AG09309 (cell line): ENCODE data around the gene MVP.

Source experiments
- DNase-seq: peaks from one replicate; pipeline ENCODE4 v3.0.0-alpha.2; 2010; ENCODE audit warnings: low read depth
- H3K4me3 ChIP-seq: 2 replicates; pipeline ENCODE4 v1.5.1; 2011; ENCODE audit warnings: mild to moderate bottlenecking, low read depth, low read length, moderate library complexity; ENCODE audit not compliant: control insufficient read depth
- TF ChIP-seq, protein P1 (sequence below): IDR thresholded peaks from 2 replicates; pipeline ENCODE4 v1.5.1; 2011; ENCODE audit warnings: mild to moderate bottlenecking, low read depth, low read length, inconsistent platforms; ENCODE audit not compliant: insufficient read depth, control insufficient read depth; ENCODE audit errors: missing control alignments

Gene MVP

DNA sequence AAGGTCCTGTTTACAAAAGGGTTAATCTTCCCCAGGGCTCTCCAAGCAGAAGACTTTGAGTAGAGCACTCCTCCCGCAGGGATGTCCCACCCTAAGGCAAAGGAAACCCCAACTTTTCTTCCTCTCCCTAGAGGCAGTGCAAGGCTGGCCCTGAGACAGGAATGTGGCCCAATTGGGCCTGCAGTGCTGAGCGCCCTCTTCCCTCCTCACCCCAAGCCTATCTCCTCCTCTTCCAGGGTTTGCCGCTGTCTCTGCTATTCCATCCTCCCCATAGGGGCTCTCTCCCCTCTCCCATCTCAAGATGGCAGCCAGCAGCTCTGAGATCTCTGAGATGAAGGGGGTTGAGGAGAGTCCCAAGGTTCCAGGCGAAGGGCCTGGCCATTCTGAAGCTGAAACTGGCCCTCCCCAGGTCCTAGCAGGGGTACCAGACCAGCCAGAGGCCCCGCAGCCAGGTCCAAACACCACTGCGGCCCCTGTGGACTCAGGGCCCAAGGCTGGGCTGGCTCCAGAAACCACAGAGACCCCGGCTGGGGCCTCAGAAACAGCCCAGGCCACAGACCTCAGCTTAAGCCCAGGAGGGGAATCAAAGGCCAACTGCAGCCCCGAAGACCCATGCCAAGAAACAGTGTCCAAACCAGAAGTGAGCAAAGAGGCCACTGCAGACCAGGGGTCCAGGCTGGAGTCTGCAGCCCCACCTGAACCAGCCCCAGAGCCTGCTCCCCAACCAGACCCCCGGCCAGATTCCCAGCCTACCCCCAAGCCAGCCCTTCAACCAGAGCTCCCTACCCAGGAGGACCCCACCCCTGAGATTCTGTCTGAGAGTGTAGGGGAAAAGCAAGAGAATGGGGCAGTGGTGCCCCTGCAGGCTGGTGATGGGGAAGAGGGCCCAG is 7.3 kb upstream of the MVP start:
- H3K4me3 ChIP-seq = peak overlapping the region; percentile 68
- DNase-seq = no peak
- TF ChIP-seq, protein P1, sequence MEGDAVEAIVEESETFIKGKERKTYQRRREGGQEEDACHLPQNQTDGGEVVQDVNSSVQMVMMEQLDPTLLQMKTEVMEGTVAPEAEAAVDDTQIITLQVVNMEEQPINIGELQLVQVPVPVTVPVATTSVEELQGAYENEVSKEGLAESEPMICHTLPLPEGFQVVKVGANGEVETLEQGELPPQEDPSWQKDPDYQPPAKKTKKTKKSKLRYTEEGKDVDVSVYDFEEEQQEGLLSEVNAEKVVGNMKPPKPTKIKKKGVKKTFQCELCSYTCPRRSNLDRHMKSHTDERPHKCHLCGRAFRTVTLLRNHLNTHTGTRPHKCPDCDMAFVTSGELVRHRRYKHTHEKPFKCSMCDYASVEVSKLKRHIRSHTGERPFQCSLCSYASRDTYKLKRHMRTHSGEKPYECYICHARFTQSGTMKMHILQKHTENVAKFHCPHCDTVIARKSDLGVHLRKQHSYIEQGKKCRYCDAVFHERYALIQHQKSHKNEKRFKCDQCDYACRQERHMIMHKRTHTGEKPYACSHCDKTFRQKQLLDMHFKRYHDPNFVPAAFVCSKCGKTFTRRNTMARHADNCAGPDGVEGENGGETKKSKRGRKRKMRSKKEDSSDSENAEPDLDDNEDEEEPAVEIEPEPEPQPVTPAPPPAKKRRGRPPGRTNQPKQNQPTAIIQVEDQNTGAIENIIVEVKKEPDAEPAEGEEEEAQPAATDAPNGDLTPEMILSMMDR = no peak

DNA sequence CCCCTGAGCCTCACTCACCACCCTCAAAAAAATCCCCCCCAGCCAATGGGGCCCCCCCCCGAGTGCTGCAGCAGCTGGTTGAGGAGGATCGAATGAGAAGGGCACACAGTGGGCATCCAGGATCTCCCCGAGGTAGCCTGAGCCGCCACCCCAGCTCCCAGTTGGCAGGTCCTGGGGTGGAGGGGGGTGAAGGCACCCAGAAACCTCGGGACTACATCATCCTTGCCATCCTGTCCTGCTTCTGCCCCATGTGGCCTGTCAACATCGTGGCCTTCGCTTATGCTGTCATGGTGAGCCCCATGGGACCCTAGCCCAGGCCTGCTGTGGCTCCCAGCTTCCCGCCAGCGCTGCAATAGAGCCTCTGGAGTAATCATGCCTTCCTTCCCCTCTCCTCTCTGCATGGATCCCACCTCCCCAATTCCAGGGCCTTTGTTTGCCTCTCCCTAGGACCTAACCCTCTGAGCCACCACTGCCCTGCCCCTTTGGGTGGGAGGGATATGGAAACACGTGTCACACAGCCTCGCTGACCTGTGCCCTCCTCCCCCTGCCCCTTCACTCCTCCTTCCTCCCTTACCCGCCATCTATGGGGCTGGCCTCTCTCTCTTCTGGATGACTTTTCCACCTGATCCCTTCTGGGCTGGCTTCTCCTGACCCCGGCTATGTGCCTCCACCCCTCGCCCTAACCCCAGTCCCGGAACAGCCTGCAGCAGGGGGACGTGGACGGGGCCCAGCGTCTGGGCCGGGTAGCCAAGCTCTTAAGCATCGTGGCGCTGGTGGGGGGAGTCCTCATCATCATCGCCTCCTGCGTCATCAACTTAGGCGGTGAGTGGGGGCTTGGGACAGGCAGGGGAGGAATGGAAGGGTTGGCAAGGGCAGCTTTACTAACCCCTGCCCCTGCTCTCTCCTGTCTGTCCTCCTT is 6.4 kb upstream of the MVP start:
- H3K4me3 ChIP-seq = no peak overlapping the region
- TF ChIP-seq, protein P1 = no peak
- DNase-seq = no peak

DNA sequence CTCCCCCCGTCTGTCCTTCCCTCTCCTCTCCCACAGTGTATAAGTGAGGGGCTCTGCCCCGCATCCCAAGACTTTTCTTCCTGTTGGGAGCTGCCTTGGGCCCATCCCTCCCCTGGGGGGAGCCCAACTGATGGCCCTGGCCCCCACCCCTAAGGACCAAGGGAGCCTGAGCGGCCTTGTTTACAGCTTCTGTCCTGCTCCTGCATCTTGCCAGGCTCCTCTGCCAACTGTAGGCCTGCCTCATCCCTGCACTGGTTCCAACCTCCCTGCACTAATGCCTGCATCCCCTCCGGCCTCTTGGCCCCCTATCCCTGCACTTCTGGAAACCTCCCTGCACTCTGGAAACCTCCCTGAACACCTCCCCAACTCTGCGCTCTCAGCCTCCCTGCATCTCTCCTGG is 5.7 kb upstream of the MVP start:
- TF ChIP-seq, protein P1 = no peak
- DNase-seq = no peak
- H3K4me3 ChIP-seq = no peak overlapping the region

DNA sequence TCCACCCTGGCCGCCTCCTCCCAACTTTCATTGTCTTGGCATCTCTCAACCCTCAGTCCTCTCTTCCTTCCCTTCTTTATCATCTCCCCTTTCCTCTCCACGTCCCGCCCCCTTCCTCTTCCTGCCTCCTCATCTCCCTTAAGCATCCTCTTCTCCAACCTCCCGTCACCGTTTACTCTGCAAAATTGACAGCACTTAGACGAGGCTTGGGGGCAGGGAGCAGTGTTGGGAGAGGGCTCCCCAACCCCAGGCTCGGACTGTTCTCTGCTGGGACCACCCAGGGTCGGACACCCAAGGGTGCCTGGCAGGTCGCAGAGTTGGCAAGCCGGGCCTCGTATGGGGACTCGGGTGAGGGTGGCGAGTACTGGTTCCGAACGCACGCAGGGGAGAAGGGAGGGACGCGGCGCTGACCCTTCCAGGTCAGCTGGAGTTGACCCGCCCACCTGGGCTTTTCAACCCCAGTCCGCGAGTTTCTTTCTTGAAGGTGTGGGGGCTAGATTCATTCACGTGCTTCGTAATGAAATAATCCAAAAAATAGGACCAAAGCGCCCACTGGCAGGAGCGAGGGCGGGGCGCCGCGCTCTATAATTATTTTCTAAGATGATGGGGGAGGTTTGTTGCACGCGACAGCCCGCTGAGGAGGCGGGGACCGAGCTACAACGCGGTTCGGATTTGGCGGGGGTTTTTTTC is 5.1 kb upstream of the MVP start:
- TF ChIP-seq, protein P1 = no peak
- no peak for DNase-seq
- H3K4me3 ChIP-seq = peak overlapping the region; percentile 91

DNA sequence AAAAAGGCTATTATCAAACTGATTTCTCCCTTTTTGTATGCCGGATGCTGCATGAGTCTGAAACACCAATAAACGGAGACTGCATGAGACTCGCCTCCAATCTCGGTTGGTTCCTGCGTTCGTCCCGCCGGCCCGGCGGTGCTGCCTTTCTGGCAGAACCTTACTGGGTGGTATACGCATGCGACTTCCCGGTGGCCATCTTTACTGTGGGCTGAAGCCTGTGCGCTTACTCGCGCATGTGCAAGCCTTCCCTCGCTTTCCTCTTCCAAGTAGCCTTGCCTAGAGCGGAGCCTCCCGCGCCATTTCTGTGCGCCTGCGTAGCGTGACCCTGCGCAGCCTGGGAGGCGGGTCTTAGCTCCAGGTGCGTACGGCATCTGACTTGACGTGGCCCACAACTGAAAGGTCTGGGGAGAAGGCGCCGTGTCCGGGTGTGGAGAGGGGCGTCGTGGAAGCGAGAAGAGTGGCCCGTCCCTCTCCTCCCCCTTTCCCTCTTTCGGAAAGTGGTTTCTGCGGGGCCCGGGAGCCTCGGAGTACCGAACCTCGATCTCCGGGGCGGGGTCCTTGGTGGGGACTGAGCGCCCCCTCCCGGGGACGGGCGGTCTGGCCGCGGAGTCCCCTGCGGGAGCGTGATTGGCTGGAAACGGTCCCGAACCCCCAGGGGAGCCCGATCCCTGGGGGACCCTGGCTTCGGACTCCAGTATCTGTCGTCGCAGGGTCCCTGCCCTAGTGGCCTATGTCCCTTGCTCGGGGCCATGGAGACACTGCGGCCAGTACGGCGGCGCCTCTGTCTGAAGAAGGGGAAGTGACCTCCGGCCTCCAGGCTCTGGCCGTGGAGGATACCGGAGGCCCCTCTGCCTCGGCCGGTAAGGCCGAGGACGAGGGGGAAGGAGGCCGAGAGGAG is 4.2 kb upstream of the MVP start, which contains the start of gene PAGR1:
TSS of gene PAGR1 (plus strand) at position 360 of the 901 bp plus-strand sequence. CDS start at position 734, 374 bp downstream.
- H3K4me3 ChIP-seq = peak within 1 kb of the TSS; percentile 91
- DNase-seq = peak; percentile 99
- TF ChIP-seq, protein P1 = peak; percentile 94
